SU-DHL-6 (cell line): ENCODE data around the gene RABL2B.
"Not testable (repeated sequence)": the region's sequence is repeated elsewhere in the genome, so short reads cannot be mapped to it uniquely, and the experiment has no call there.

Source experiments
- CTCF ChIP-seq: fragments of 200-600 bp; sonication (generic); IDR thresholded peaks from one replicate; pipeline ENCODE4 v1.5.1; 2017; ENCODE audit warnings: antibody characterized with exemption, mild to moderate bottlenecking, low read length, moderate library complexity; ENCODE audit not compliant: insufficient read depth, poor library complexity, severe bottlenecking
- EZH2phosphoT487 ChIP-seq: fragments of 200-600 bp; sonication (generic), shearing (Covaris generic); conservative IDR thresholded peaks from 2 replicates; pipeline ENCODE4 v1.6.1; 2018; ENCODE audit warnings: mild to moderate bottlenecking, antibody characterized with exemption, low read length, moderate library complexity, mixed read lengths

- TF ChIP-seq CTCF, EZH2phosphoT487: not testable (repeated sequence)
These were observed 3.5 kb upstream of the RABL2B start for GRCh38 chr22:50786936-50787335.
